HG03354 (cell line): ENCODE data around the gene CAMSAP1.

Experiments used
- ATAC-seq: cut with Tn5 transposase; IDR thresholded peaks from one replicate; pipeline ENCODE4 v1.9.1; 2021; ENCODE audit warnings: mild to moderate bottlenecking; ENCODE audit not compliant: unreplicated experiment, poor library complexity, severe bottlenecking

The CAMSAP1 gene

GRCh38 chr9:135857843-135858242 lies 49.5 kb downstream of the CAMSAP1 start:
- no peak for ATAC-seq

- no peak for ATAC-seq
These were observed 50.0 kb downstream of the CAMSAP1 start for GRCh38 chr9:135857371-135857786.

- no peak for ATAC-seq
These were observed 55.6 kb downstream of the CAMSAP1 start for GRCh38 chr9:135851748-135852147.

- ATAC-seq: no peak
These were observed 56.6 kb downstream of the CAMSAP1 start for GRCh38 chr9:135850737-135851136.

GRCh38 chr9:135849181-135849580 lies 58.2 kb downstream of the CAMSAP1 start:
- no peak for ATAC-seq

GRCh38 chr9:135848341-135849047 lies 58.9 kb downstream of the CAMSAP1 start:
- ATAC-seq: no peak

- ATAC-seq: no peak
These were observed 59.5 kb downstream of the CAMSAP1 start for GRCh38 chr9:135847833-135848232.

- ATAC-seq: no peak
These were observed 66.8 kb downstream of the CAMSAP1 start for GRCh38 chr9:135840539-135840938.

GRCh38 chr9:135840107-135840506 lies 67.2 kb downstream of the CAMSAP1 start:
- ATAC-seq: no peak

- ATAC-seq: no peak
These were observed 67.8 kb downstream of the CAMSAP1 start for GRCh38 chr9:135839516-135839915.

- ATAC-seq: no peak
These were observed 72.2 kb downstream of the CAMSAP1 start for GRCh38 chr9:135835131-135835530.

- ATAC-seq: no peak
These were observed 73.5 kb downstream of the CAMSAP1 start for GRCh38 chr9:135833864-135834263.

- no peak for ATAC-seq
These were observed 76.8 kb downstream of the CAMSAP1 start for GRCh38 chr9:135830496-135830895.

GRCh38 chr9:135828656-135829055 lies 78.7 kb downstream of the CAMSAP1 start:
- ATAC-seq: no peak

GRCh38 chr9:135827866-135828580 lies 79.3 kb downstream of the CAMSAP1 start:
- no peak for ATAC-seq

- ATAC-seq: no peak
These were observed 80.0 kb downstream of the CAMSAP1 start for GRCh38 chr9:135827301-135827700.

GRCh38 chr9:135826188-135826545 lies 81.2 kb downstream of the CAMSAP1 start:
- no peak for ATAC-seq

- no peak for ATAC-seq
These were observed 81.7 kb downstream of the CAMSAP1 start for GRCh38 chr9:135825435-135826187.

GRCh38 chr9:135823036-135823435 lies 84.3 kb downstream of the CAMSAP1 start:
- ATAC-seq: no peak

- no peak for ATAC-seq
These were observed 85.0 kb downstream of the CAMSAP1 start for GRCh38 chr9:135822374-135822755.
